Mesodermal cell (in vitro differentiated cells): ENCODE results near the gene MTA1.

Experiments
- H3K27ac ChIP-seq: 2 replicates; pipeline ENCODE4 v1.7.0; 2013; ENCODE audit warnings: mild to moderate bottlenecking, low read depth, low read length, moderate library complexity; ENCODE audit not compliant: severe bottlenecking
- H3K36me3 ChIP-seq: 2 replicates; pipeline ENCODE4 v1.7.1; 2013; ENCODE audit warnings: mild to moderate bottlenecking, low read length, moderate library complexity; ENCODE audit not compliant: control insufficient read depth, insufficient read depth
- H3K4me1 ChIP-seq: one replicate; pipeline ENCODE4 v1.7.1; 2013; ENCODE audit warnings: mild to moderate bottlenecking, low read length; ENCODE audit not compliant: insufficient read depth, control insufficient read depth, poor library complexity, severe bottlenecking
- H3K4me3 ChIP-seq: 2 replicates; pipeline ENCODE4 v1.7.0; 2013; ENCODE audit warnings: low read length, control low read depth, mild to moderate bottlenecking; ENCODE audit not compliant: insufficient read depth, poor library complexity, severe bottlenecking; ENCODE audit errors: extremely low read depth
- H3K9me3 ChIP-seq: 2 replicates; pipeline ENCODE4 v1.7.1; 2013; ENCODE audit warnings: mild to moderate bottlenecking, low read length, moderate library complexity; ENCODE audit not compliant: control insufficient read depth
- WGBS, 2 experiments: methylation state at CpG; one replicate each; pipeline ENCODE4 v1.1.5; 2013; ENCODE audit warnings: missing lambda C conversion rate in 2 of 2; ENCODE audit not compliant: insufficient coverage in 2 of 2; 5-methylcytosine and 5-hydroxymethylcytosine counted together

The MTA1 gene

DNA sequence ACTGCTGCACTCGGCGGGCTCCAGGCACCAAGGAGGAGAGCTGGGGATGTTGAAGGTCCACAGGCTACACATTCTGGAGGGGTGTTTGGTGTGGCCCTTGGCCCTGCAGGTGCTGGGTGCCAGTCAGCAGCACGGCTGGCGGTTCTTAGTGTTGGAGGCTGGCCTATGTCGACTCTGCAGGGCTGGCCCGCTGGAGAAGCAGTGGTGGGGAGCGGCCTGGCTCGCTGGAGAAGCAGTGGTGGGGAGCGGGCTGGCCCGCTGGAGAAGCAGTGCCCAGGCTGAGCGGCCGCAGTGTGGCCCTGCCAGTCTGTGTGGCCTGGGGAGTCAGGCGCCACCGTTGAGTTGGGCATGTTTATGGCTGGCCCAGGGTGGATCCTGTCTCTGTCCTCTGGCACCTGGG is 27.3 kb downstream of the MTA1 start:
- Histone ChIP-seq H3K27ac (peak overlapping the region; percentile 10), H3K9me3 (no peaks in the 10 kb centered on the region), H3K4me3 (no peak overlapping the region), H3K36me3 (peaks cover 57% of the 10 kb centered on the region), H3K4me1 (peaks cover 3% of the 10 kb centered on the region)
- 90 to 95% methylated on average over 9 to 14 of the region's 14 CpGs for WGBS, 2 experiments

DNA sequence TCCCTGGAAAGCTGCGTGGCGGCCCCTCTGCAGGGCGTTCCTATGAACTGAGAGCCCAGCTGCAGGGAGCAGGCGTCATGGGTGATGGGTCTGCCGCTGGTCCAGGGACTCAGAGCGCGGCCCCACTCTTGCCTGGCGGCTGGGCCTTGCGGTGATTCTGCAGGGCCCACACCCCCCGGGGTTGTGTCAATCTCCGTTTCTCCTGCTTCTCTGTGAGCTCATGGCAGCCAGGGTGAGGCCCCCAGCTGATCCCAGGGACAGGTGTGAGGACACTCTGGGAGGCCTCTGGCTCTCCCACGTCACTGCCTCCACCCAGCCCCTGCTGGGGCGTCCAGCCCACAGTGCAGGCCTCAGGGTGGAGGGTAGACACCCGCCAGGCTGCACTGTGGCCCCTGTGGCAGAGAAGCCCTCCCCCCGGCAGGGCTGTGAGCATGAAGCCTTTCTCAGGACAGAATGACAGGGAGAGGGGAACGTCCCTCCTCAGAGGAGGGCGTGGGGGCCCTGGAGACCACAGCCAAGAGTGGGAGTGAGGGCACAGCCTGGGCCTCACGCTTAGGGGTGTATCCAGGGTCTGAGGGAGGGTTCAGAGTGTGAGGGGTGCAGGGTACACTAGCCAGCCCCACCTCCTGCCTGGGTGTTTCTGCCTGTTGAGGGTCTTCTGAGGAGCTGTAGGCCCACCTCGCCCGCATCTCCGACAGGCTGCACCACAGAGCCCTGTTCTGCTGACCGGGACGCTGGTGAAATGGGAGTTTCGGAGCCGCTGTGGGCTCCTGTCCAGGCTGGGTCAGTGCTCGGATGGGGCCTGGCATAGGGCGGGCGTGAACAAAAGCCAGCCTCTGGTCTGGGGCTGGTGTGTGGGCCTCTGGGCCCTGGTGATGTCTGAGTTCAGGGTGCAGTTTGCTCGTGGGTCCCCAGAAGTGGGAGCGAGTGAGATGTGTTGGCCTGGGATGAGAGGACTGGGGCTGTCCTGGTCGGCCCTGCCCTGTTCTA is 28.3 kb downstream of the MTA1 start:
- WGBS, 2 experiments = 95 to 97% methylated on average over 26 to 30 of the region's 31 CpGs
- Histone ChIP-seq H3K4me1 (peaks cover 3% of the 10 kb centered on the region), H3K36me3 (peaks cover 58% of the 10 kb centered on the region), H3K4me3 (no peak overlapping the region), H3K27ac (no peak overlapping the region), H3K9me3 (no peaks in the 10 kb centered on the region)

DNA sequence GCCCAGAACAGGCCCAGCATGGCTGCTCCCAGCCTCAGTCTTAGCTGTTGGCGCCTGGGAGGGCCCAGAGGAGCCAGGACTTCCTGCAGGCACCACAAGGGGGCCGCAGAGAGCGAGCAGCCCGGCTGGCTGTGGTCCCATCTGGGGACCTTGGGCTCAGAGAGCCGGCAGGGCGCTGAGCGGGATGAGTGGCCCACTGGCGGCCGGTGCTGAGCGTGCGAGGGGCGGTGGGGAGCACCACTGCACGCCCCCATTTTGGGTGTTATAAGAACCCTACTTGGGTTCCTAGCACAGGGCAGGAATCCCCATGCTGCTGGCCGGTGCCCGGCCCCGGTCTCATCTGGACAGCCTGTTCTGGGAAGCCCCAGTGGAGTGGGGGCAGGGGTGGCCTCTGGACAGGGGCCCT is 29.1 kb downstream of the MTA1 start:
- Histone ChIP-seq H3K27ac (no peak overlapping the region), H3K9me3 (no peaks in the 10 kb centered on the region), H3K36me3 (peaks cover 58% of the 10 kb centered on the region), H3K4me1 (peaks cover 3% of the 10 kb centered on the region), H3K4me3 (no peak overlapping the region)
- WGBS, 2 experiments = 76 to 83% methylated on average over 16 of the region's 16 CpGs

DNA sequence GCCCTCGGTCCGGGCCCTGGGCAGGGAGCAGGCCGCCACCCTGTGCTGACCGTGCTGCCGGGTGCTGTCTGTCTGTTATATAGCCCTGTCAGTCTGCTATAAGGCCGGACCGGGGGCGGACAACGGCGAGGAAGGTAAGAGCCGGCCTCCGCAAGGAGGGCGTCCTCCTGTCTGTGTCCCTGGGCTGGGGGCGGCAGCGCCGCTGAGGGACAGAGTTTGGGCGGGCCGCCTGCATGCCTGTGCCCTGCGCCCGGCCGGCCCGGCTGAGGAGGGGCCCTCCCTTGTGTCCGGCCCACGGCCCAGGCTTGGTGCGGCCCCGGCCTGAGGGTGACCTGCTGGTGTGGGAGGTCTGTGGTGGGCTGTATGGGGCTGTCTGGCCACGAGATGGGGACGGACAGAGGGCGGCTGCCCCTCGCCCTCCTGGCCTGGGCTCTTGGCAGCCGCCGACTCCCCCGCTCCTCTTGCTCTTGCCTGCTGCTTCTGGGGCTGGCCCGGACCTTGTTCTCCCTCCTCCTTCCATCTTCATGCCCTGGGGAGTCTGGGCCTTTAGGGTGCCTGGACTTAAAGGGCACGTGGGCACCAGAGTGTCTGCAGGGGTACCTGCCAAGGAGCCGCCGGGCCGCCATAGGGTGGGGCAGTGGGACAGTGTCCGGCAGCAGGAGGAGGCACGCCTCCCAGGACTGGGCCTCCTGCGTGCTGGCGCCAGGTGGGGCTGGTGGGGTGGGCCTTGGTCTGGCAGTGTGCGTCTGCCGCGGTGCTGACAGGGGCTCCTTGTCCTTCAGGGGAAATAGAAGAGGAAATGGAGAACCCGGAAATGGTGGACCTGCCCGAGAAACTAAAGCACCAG is 29.9 kb downstream of the MTA1 start:
- Histone ChIP-seq H3K36me3 (peaks cover 66% of the 10 kb centered on the region), H3K9me3 (no peaks in the 10 kb centered on the region), H3K4me1 (peaks cover 3% of the 10 kb centered on the region), H3K27ac (no peak overlapping the region), H3K4me3 (no peak overlapping the region)
- WGBS, 2 experiments = 93 to 98% methylated on average over 35 to 41 of the region's 47 CpGs

DNA sequence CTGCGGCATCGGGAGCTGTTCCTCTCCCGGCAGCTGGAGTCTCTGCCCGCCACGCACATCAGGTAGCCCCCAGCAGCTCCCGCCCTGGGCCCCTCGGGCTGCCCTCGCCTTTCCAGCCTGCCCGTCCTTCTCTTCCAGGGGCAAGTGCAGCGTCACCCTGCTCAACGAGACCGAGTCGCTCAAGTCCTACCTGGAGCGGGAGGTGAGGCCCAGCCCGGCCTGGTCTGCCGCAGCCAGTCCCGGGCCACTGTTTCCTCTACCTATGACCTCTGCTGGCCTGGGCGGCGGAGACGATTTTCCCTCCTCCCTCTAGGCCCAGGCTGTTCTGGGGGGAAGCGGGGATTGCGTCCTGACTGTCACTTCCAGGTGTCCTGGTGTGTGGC is 30.5 kb downstream of the MTA1 start:
- Histone ChIP-seq H3K4me1 (peaks cover 3% of the 10 kb centered on the region), H3K4me3 (no peak overlapping the region), H3K27ac (no peak overlapping the region), H3K9me3 (no peaks in the 10 kb centered on the region), H3K36me3 (peaks cover 68% of the 10 kb centered on the region)
- 94 to 95% methylated on average over 17 to 22 of the region's 22 CpGs for whole genome bisulfite sequencing, 2 experiments

DNA sequence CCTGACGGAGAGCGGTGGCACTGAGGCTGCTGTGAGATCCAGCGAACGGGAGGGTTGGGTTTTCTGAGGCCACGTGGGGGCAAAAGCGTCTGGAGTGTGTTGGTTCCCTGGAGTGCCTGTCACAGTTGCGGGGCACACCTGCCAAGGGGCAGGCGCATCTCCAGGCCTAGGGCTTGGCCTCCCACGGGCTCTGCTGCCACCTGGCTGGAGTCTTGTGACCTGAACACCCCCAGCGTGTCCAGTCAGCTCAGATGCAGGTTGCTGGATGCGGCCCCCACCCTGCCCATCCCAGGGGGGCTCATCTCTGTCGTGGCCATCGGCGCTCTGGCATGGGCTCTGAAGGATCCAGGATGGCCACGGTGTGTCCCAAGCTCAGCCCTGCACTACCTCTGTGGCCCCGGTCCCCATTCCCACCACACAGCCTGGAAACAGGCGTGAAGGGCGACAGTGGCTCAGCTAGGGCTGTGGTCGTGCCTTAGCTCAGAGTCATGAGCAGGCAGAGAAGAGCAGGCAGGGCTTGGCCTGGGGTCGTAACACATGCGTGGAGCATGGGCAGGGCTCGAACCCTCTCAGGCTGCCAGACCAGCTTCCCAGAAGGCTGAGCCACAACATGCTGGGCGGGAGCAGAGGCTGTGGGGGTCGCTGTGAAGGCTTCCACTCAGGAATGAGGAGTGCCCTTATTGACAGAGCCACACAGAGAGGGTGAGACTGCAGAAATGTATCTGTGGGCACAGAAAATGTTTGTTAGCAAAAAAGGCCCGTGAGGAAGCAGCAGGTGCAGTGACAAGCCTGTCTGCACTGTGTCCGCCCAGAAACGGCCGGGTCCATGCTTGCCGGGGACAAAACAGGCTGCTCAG is 31.5 kb downstream of the MTA1 start:
- peaks cover 67% of the 10 kb centered on the region for H3K36me3 ChIP-seq
- no peaks in the 10 kb centered on the region for H3K9me3 ChIP-seq
- H3K27ac ChIP-seq = no peak overlapping the region
- peaks cover 2% of the 10 kb centered on the region for H3K4me1 ChIP-seq
- no peak overlapping the region for H3K4me3 ChIP-seq
- WGBS, 2 experiments = 95 to 97% methylated on average over 26 to 28 of the region's 29 CpGs

DNA sequence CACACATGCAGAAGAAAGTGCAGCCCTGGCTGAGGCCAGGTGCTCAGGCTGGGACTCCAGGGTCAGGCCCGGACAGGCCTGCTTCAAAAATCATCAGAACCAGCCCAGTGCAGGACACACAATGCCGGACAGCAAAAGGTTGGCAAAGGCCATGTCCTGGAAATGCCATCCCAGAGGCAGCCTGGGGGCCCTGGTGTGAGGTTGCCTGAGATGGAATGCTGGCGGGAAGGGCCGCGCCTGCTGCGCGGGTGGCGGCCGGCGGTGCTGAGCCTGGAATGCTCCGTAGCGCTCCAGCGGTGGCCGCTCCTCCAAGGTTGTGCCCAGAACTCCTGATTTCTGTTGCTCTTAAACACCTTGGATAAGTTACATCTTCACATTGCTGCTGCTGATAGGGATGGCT is 33.3 kb downstream of the MTA1 start:
- H3K36me3 ChIP-seq = peaks cover 77% of the 10 kb centered on the region
- 90 to 91% methylated on average over 14 of the region's 14 CpGs for WGBS, 2 experiments
- no peaks in the 10 kb centered on the region for H3K9me3 ChIP-seq
- no peaks in the 10 kb centered on the region for H3K4me1 ChIP-seq
- H3K27ac ChIP-seq = no peak overlapping the region
- no peak overlapping the region for H3K4me3 ChIP-seq

DNA sequence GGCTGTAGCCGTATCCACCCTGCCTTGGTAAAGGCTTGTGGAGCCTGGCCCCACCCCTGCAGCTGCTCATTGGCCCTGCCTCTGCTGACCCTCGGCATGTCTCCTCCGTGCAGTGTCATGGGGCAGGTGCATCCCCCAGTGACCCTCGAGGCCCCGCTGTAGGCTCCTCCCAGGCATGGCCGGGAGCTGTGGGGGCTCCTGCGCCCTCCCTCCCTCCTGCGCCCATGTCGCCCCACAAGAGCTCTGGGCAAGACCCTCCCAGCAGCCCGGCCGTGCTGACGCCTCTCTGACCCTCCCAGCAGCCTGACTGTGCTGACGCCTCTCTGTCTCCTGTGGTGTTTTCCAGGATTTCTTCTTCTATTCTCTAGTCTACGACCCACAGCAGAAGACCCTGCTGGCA is 34.2 kb downstream of the MTA1 start:
- 94 to 96% methylated on average over 12 to 14 of the region's 14 CpGs for WGBS, 2 experiments

DNA sequence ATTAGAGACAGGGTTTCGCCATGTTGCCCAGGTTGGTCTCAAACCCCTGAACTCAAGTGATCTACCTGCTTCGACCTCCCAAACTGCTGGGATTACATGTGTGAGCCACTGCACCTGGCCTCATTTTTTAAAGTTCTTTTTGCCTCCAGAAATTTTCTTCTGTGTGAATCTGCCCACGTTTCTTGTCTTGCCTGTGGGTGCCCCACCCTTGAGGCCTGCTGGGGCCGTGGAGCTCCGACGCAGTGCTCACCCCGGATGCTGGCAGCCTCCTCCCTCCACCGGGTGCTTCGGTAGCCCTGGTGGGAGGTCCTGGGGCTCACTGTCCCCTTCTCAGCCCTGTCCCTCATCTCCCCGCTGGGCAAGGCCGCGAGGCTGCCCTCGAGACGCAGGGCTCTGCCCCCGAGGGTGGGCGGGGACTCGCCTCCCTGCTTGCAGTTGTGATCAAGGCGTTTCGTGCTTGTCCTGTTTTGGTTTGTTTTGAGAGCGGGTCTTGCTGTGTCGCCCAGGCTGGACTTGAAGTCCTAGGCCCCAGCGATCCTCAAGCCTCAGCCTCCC is 35.5 kb downstream of the MTA1 start:
- H3K4me1 ChIP-seq = no peaks in the 10 kb centered on the region
- no peak overlapping the region for H3K4me3 ChIP-seq
- no peaks in the 10 kb centered on the region for H3K9me3 ChIP-seq
- peaks cover 71% of the 10 kb centered on the region for H3K36me3 ChIP-seq
- H3K27ac ChIP-seq = no peak overlapping the region
- WGBS, 2 experiments = 97% methylated on average over 20 to 22 of the region's 22 CpGs

More for the DNA sequence above, 34.2 kb downstream of the MTA1 start:
- Histone ChIP-seq H3K4me1 (no peaks in the 10 kb centered on the region), H3K27ac (no peak overlapping the region), H3K36me3 (peaks cover 81% of the 10 kb centered on the region), H3K9me3 (no peaks in the 10 kb centered on the region), H3K4me3 (no peak overlapping the region)
